K562 (cell line): ENCODE results near the gene PAIP1. TPM values are rescaled to one million over a fixed set of nuclear protein-coding genes. Genes with fewer than 3 reads are reported as not detected.

ENCODE experiments used
- ATAC-seq: fragments of 200-7000 bp; cut with Tn5 transposase; 3 replicates; pipeline ENCODE4 v1.9.1; 2020; ENCODE audit warnings: moderate library complexity
- BruUV-seq: library from RNA; stranded (reverse); fragments of 400-500 nt; replicated peaks from 2 replicates; lab custom pipeline; 2021; lab: Mats Ljungman, UMichigan
- CTCF ChIA-PET: fragments of 300-600 bp; formaldehyde crosslinking; extraction: SDS; loops from one replicate; lab custom pipeline; 2021; ENCODE audit warnings: low intra/inter-chr PET ratio; lab: Yijun Ruan, JAX
- POLR2A ChIA-PET: fragments of 300-600, 350-650 bp; sonication (Branson Sonifier 250); formaldehyde crosslinking; extraction: SDS; loops from one replicate; lab custom pipeline; 2021; ENCODE audit warnings: antibody characterized with exemption, inconsistent platforms; lab: Yijun Ruan, JAX
- DNase-seq, 4 experiments: peaks; one replicate each; pipeline versions ENCODE4 v3.0.0 to v3.0.0-alpha.2; 2011 to 2018; ENCODE audit warnings: low spot score in 3 of 4, mixed read lengths in 3 of 4; ENCODE audit errors: extremely low read depth in 1 of 4
- FAIRE-seq: peaks from 2 replicates; lab custom pipeline; 2011; peaks lifted over from hg19 to GRCh38; lab: Jason Lieb, UNC
- H2AFZ ChIP-seq: 2 replicates; pipeline ENCODE4 v1.6.0; 2011; ENCODE audit warnings: low read depth, low read length, control low read depth, inconsistent platforms
- H3K27ac ChIP-seq: fragments of 200-600 bp; 3 replicates; pipeline ENCODE4 v1.8.0; 2011; ENCODE audit warnings: low read depth, mild to moderate bottlenecking, control low read depth, inconsistent platforms, low read length, moderate library complexity, mixed read lengths; ENCODE audit errors: extremely low read depth
- H3K27me3 ChIP-seq, 2 experiments: fragments of 300-600 bp in 1 of 2; 2 replicates in 1 of 2; 3 replicates in 1 of 2; pipeline versions ENCODE4 v1.6.0 to v1.8.0; 2011; ENCODE audit warnings: inconsistent platforms in 2 of 2, low read length in 2 of 2, mild to moderate bottlenecking in 1 of 2, mixed read lengths in 1 of 2, moderate library complexity in 1 of 2; ENCODE audit not compliant: control insufficient read depth in 2 of 2, insufficient read depth in 2 of 2
- H3K36me3 ChIP-seq: fragments of 300-600 bp; 3 replicates; pipeline ENCODE4 v1.8.0; 2011; ENCODE audit warnings: mild to moderate bottlenecking, low read length, inconsistent platforms; ENCODE audit not compliant: control insufficient read depth, insufficient read depth
- H3K4me1 ChIP-seq, 2 experiments: fragments of 200-600 bp in 1 of 2; replicated peaks in 1 of 2; 2 replicates in 1 of 2; 3 replicates in 1 of 2; pipeline versions ENCODE4 v1.5.1 to v1.8.0; 2011; ENCODE audit warnings: inconsistent platforms in 2 of 2, low read length in 2 of 2, mild to moderate bottlenecking in 1 of 2, mixed read lengths in 1 of 2, moderate library complexity in 1 of 2; ENCODE audit not compliant: control insufficient read depth in 2 of 2, insufficient read depth in 2 of 2
- H3K4me2 ChIP-seq: 2 replicates; pipeline ENCODE4 v1.6.1; 2011; ENCODE audit warnings: low read length, control low read depth, inconsistent platforms, mixed read lengths; ENCODE audit not compliant: insufficient read depth
- H3K4me3 ChIP-seq: fragments of 200-600 bp; sonication (generic), shearing (Covaris generic); 2 replicates; pipeline ENCODE4 v1.5.1; 2016; ENCODE audit warnings: control low read depth, inconsistent platforms
- H3K79me2 ChIP-seq: fragments of 200-600 bp; 3 replicates; pipeline ENCODE4 v1.8.0; 2011; ENCODE audit warnings: low read length, inconsistent platforms; ENCODE audit not compliant: control insufficient read depth, insufficient read depth
- H3K9ac ChIP-seq, 2 experiments: 2 replicates each; pipeline versions ENCODE4 v1.6.0 to v1.6.1; 2011; ENCODE audit warnings: low read depth in 2 of 2, low read length in 2 of 2, control low read depth in 1 of 2, inconsistent platforms in 1 of 2, mild to moderate bottlenecking in 1 of 2, mixed read lengths in 1 of 2; ENCODE audit not compliant: insufficient read depth in 1 of 2
- H3K9me1 ChIP-seq: one replicate; pipeline ENCODE4 v1.6.0; 2011; ENCODE audit warnings: inconsistent platforms, mild to moderate bottlenecking, low read length, moderate library complexity; ENCODE audit not compliant: control insufficient read depth, insufficient read depth
- H3K9me3 ChIP-seq: replicated peaks from 2 replicates; pipeline ENCODE4 v1.5.1; 2011; ENCODE audit warnings: low read depth, low read length, inconsistent platforms; ENCODE audit not compliant: control insufficient read depth, insufficient read depth
- H4K20me1 ChIP-seq: replicated peaks from 2 replicates; pipeline ENCODE4 v1.6.1; 2011; ENCODE audit warnings: low read length, inconsistent platforms, mixed read lengths; ENCODE audit not compliant: control insufficient read depth, insufficient read depth
- ARID2 ChIP-seq: fragments of 450-650 bp; IDR thresholded peaks from 2 replicates; pipeline ENCODE4 v1.6.1; 2017; ENCODE audit warnings: antibody characterized with exemption, mild to moderate bottlenecking
- CHD1 ChIP-seq: fragments of 200-600 bp; sonication (generic); IDR thresholded peaks from one replicate; pipeline ENCODE4 v1.6.1; 2012; ENCODE audit warnings: mild to moderate bottlenecking, moderate library complexity, low read length, inconsistent platforms
- SIN3B ChIP-seq: fragments of 450-650 bp; IDR thresholded peaks from 2 replicates; pipeline ENCODE4 v1.6.1; 2017; ENCODE audit warnings: low read depth, mild to moderate bottlenecking, moderate library complexity
- SMC3 ChIP-seq: conservative IDR thresholded peaks from 2 replicates; pipeline ENCODE4 v1.6.1; 2011; ENCODE audit warnings: low read depth, low read length, improper control_type of control experiment; ENCODE audit not compliant: insufficient read depth
- ZNF384 ChIP-seq: IDR thresholded peaks from 2 replicates; pipeline ENCODE4 v1.6.1; 2012; ENCODE audit warnings: low read depth, low read length, improper control_type of control experiment
- ZNF586 ChIP-seq: fragments of 450-650 bp; formaldehyde crosslinking; conservative IDR thresholded peaks from 2 replicates; pipeline ENCODE4 v1.4.0; 2020; ENCODE audit warnings: mild to moderate bottlenecking, moderate library complexity
- WGBS: fragments of 100-300 bp; shearing (Covaris generic); methylation state at CpG from one replicate; pipeline ENCODE4 v1.1.6; 2016; ENCODE audit warnings: low coverage, mixed read lengths; ENCODE audit not compliant: insufficient coverage; ENCODE audit errors: missing lambda C conversion rate; 5-methylcytosine and 5-hydroxymethylcytosine counted together
- in situ Hi-C: fragments of 300-500 bp; cut with MboI; formaldehyde crosslinking; loops from 4 replicates; pipeline ENCODE4 v1.15.0; 2018; ENCODE audit warnings: inconsistent platforms, mixed read lengths
- intact Hi-C: fragments of 100-400 bp; cut with micrococcal nuclease; formaldehyde crosslinking; loops from 2 replicates; pipeline ENCODE4 v1.14.2; 2022
- polyA plus RNA-seq, 8 experiments: library from polyadenylated mRNA; depleted of rRNA in 4 of 8; stranded (reverse) in 5 of 8; unstranded in 3 of 8; fragments of >200 nt; fragmentation: Nextera tagmentation in 2 of 8; fragmentation: Illumina TruSeq in 1 of 8; extraction: Ambion mirVana in 2 of 8; extraction: Trizol in 1 of 8; gene quantifications; 2 replicates each; pipeline versions ENCODE4 v1.2.1 to v1.2.3, GENCODE V29; 2011 to 2014; ENCODE audit warnings: inconsistent platforms in 1 of 8, missing spikeins in 1 of 8
- total RNA-seq, 7 experiments: library from RNA; depleted of rRNA in 6 of 7; stranded (reverse); fragments of >200 nt in 6 of 7; fragmentation: Illumina TruSeq in 2 of 7; extraction: Trizol in 2 of 7; gene quantifications; 2 replicates each; pipeline versions ENCODE4 v1.2.1 to v1.2.3, GENCODE V29; 2011 to 2021; ENCODE audit warnings: low replicate concordance in 1 of 7
- TF ChIP-seq, protein P1 (sequence below): sonication (generic); formaldehyde crosslinking; IDR thresholded peaks from 2 replicates; pipeline ENCODE4 v1.8.1; 2023; ENCODE audit warnings: mild to moderate bottlenecking, missing genetic modification reagents
- TF ChIP-seq, protein P2 (sequence below), 2 experiments: fragments of 200-800 bp in 1 of 2; sonication (Bioruptor generic) in 1 of 2; sonication (generic) in 1 of 2; formaldehyde crosslinking in 1 of 2; IDR thresholded peaks in 1 of 2; conservative IDR thresholded peaks in 1 of 2; 2 replicates each; pipeline versions ENCODE4 v1.5.0 to v1.6.1; 2016 to 2020; ENCODE audit warnings: missing compliant biosample characterization in 1 of 2, missing genetic modification characterization in 1 of 2, missing genetic modification reagents in 1 of 2
- TF ChIP-seq, protein P3 (sequence below), 2 experiments: fragments of 450-650 bp in 1 of 2; sonication (generic) in 1 of 2; formaldehyde crosslinking in 1 of 2; IDR thresholded peaks in 1 of 2; conservative IDR thresholded peaks in 1 of 2; 2 replicates each; pipeline versions ENCODE4 v1.6.1 to v1.8.1; 2016 to 2023; ENCODE audit warnings: mild to moderate bottlenecking in 2 of 2, moderate library complexity in 2 of 2, inconsistent platforms in 1 of 2, missing genetic modification reagents in 1 of 2

Gene PAIP1
- total and polyA plus RNA-seq, 9 of the 15 experiments (the other 6 are each of a cell fraction or from before 2014, with no cell fraction given), result 51.7 to 181 (median 102) TPM

DNA sequence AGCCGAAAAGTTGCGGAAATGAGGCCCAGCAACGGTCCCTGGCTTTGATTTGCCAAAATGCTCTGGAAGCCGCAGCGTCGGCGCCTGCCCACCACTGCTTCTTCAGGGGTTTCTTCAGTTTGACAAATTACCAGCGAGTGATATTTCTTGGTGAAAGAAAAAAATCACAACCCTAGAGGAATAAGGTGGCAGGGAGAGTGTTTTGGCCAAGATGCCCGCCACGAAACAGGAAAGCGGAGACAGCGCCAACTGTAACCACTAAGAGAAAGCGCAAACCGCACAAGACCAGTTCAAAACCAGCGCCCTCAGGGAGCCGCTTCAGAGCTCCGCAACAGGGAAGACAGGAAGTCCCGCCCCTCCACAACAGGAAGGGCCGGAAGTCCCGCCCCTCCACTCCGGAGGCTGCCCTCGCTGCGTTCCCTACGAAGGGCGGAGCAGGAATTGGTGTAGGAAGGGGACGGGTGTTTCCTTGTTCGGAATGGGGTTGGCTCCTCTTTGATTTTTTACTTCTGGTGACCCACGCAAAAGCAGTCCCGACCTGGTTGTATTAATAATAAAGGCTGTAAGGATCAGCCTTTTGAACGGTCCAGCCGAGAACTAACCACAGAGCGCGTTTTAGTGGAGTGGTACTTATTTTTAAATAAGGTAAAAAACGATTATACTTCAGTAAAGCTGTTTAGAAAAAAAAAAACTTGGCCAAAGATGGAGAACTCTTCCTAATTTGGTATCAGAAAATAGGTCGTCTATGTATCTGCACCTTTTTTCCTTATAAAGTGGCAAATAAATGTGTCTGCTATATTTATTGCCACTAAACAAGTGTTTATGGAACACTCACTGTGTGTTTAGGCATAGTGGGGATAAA is 41.8 kb downstream of the PAIP1 start, which contains the start of gene C5orf34 (continued):
- TF ChIP-seq, protein P1, sequence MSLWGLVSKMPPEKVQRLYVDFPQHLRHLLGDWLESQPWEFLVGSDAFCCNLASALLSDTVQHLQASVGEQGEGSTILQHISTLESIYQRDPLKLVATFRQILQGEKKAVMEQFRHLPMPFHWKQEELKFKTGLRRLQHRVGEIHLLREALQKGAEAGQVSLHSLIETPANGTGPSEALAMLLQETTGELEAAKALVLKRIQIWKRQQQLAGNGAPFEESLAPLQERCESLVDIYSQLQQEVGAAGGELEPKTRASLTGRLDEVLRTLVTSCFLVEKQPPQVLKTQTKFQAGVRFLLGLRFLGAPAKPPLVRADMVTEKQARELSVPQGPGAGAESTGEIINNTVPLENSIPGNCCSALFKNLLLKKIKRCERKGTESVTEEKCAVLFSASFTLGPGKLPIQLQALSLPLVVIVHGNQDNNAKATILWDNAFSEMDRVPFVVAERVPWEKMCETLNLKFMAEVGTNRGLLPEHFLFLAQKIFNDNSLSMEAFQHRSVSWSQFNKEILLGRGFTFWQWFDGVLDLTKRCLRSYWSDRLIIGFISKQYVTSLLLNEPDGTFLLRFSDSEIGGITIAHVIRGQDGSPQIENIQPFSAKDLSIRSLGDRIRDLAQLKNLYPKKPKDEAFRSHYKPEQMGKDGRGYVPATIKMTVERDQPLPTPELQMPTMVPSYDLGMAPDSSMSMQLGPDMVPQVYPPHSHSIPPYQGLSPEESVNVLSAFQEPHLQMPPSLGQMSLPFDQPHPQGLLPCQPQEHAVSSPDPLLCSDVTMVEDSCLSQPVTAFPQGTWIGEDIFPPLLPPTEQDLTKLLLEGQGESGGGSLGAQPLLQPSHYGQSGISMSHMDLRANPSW, result peak; percentile 87; the same call in 1 of the 2 replicates
- TF ChIP-seq ZNF384, result 0 out of 2 replicates have a peak, but pooled peaks have one; percentile 6
- 0 out of 2 replicates have a peak, but pooled peaks have one; percentile 13 for TF ChIP-seq SIN3B
- TF ChIP-seq ZNF586, result no peak
- TF ChIP-seq, all 486 proteins: peak for 147

- ChIA-PET POLR2A (interaction anchor here (0.6 to 2.1 kb wide), 10 partner anchors 9 to 117 kb away, joined by 3 to 11 read pairs (median 6); no protein-coding TSS in a partner anchor), CTCF (no interaction called here)
- Histone ChIP-seq H3K4me1 (peaks cover 0 to 16% of the 10 kb centered on the region in 2 experiments; a peak in 4 of 5 replicates), H2AFZ (peak overlapping the region; percentile 93), H3K9me1 (peaks cover 2% of the 10 kb centered on the region), H3K36me3 (peaks cover 6% of the 10 kb centered on the region; the same call in 1 of the 3 replicates), H3K79me2 (peaks cover 28% of the 10 kb centered on the region), H4K20me1 (no peaks in the 10 kb centered on the region), H3K9ac (peak overlapping the region; percentile 89 to 92), H3K4me3 (peak overlapping the region; percentile 64), H3K4me2 (peak overlapping the region; percentile 93), H3K9me3 (no peaks in the 10 kb centered on the region), H3K27ac (peak overlapping the region; percentile 85), H3K27me3 (no peaks in the 10 kb centered on the region)
- WGBS, result under 1% methylated on average over 6 of the region's 6 CpGs
- TF ChIP-seq, protein P2, sequence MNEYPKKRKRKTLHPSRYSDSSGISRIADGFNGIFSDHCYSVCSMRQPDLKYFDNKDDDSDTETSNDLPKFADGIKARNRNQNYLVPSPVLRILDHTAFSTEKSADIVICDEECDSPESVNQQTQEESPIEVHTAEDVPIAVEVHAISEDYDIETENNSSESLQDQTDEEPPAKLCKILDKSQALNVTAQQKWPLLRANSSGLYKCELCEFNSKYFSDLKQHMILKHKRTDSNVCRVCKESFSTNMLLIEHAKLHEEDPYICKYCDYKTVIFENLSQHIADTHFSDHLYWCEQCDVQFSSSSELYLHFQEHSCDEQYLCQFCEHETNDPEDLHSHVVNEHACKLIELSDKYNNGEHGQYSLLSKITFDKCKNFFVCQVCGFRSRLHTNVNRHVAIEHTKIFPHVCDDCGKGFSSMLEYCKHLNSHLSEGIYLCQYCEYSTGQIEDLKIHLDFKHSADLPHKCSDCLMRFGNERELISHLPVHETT (CRISPR knock-in tag; conservative IDR thresholded peaks at IDR 0.05 in 1 of 2, IDR thresholded peaks at IDR 0.05 in 1 of 2), result no peak
- TF ChIP-seq CHD1 (peak; percentile 68), SMC3 (no peak), ARID2 (0 out of 2 replicates have a peak, but pooled peaks have one; percentile 6)
- TF ChIP-seq, protein P3, sequence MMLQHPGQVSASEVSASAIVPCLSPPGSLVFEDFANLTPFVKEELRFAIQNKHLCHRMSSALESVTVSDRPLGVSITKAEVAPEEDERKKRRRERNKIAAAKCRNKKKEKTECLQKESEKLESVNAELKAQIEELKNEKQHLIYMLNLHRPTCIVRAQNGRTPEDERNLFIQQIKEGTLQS (IDR thresholded peaks at IDR 0.05), result peak; percentile 51
- TF ChIP-seq, protein P3 (CRISPR knock-in tag; conservative IDR thresholded peaks at IDR 0.05), result no peak
- in situ Hi-C loops (no loop called here), intact Hi-C loops (no loop called here)
- DNase-seq, result peak in 1 of 4 experiments; percentile 25
- BruUV-seq, result TSS peak; percentile 80
- peak; percentile 65 for ATAC-seq
- FAIRE-seq, result no peak
Measured at GRCh38 chr5:43514471-43514815, 42.4 kb downstream of the PAIP1 start.
